Suppressor macrophage (primary cell): Measurements from ENCODE around the gene STK11IP.

ENCODE experiments used
- DNase-seq, 4 experiments: peaks; one replicate each; pipeline ENCODE4 v3.0.0-alpha.2; 2020 to 2022

The STK11IP gene

GRCh38 chr2:219634171-219634940, 36.7 kb downstream of the STK11IP start:
- DNase-seq: no peak

- DNase-seq: no peak
These were observed 37.5 kb downstream of the STK11IP start for GRCh38 chr2:219634951-219635751.

GRCh38 chr2:219636144-219636915, 38.7 kb downstream of the STK11IP start:
- no peak for DNase-seq

- no peak for DNase-seq
These were observed 39.5 kb downstream of the STK11IP start for GRCh38 chr2:219636941-219637841.

GRCh38 chr2:219637842-219638185, 40.2 kb downstream of the STK11IP start:
- no peak for DNase-seq

GRCh38 chr2:219638217-219638947, 40.7 kb downstream of the STK11IP start:
- no peak for DNase-seq

GRCh38 chr2:219638948-219639755, 41.5 kb downstream of the STK11IP start:
- peak in 3 of 4 experiments; percentile 24 to 46 (median 26) for DNase-seq

- DNase-seq: no peak
These were observed 43.9 kb downstream of the STK11IP start for GRCh38 chr2:219641390-219642068.

- no peak for DNase-seq
These were observed 44.4 kb downstream of the STK11IP start for GRCh38 chr2:219642069-219642454.

GRCh38 chr2:219642465-219643083, 44.9 kb downstream of the STK11IP start:
- peak; percentile 96 to 98 (median 98) for DNase-seq

GRCh38 chr2:219643084-219643473, 45.4 kb downstream of the STK11IP start:
- no peak for DNase-seq

GRCh38 chr2:219643788-219644398, 46.2 kb downstream of the STK11IP start:
- DNase-seq: no peak

- no peak for DNase-seq
These were observed 47.3 kb downstream of the STK11IP start for GRCh38 chr2:219644801-219645480.

GRCh38 chr2:219645631-219646527, 48.2 kb downstream of the STK11IP start:
- DNase-seq: peak in 2 of 4 experiments; percentile 22 to 34

GRCh38 chr2:219648176-219648575, 50.5 kb downstream of the STK11IP start:
- DNase-seq: no peak

- no peak for DNase-seq
These were observed 51.3 kb downstream of the STK11IP start for GRCh38 chr2:219648963-219649362.
